Stimulated activated CD4-positive, alpha-beta T cell treated with anti-CD3 and anti-CD28 coated beads, Interleukin-15, amount 100 ng/mL, for 24 hours (primary cell): ENCODE results near the gene CTBP2.
"Not testable (repeated sequence)": the region's sequence is repeated elsewhere in the genome, so short reads cannot be mapped to it uniquely, and the experiment has no call there.

Source experiments
- DNase-seq: peaks from one replicate; pipeline ENCODE4 v3.0.0-alpha.2; 2020

CTBP2 gene

GRCh38 chr10:125082471-125082870 lies 77.9 kb downstream of the CTBP2 start:
- DNase-seq = not testable (repeated sequence)

DNA sequence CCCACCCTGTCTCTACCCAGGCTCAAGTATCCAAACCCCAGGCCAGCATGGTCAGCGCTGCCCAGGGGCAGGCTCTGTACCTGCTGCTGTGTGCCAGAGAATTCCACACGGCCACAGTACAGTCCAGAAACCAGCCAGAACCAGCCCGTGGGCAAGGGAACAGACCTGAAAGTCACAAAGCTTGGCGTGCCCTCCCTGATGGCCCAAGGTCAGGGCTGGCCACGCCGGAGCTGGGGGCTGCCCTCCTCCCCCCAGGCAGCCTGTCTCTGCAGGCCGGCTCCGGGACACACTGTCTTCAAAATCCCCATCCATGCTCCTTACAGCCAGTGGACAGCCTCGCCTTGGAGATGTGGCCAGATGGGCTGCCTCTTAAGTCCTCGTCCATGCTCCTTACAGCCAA lies 78.4 kb downstream of the CTBP2 start:
- DNase-seq = no peak

DNA sequence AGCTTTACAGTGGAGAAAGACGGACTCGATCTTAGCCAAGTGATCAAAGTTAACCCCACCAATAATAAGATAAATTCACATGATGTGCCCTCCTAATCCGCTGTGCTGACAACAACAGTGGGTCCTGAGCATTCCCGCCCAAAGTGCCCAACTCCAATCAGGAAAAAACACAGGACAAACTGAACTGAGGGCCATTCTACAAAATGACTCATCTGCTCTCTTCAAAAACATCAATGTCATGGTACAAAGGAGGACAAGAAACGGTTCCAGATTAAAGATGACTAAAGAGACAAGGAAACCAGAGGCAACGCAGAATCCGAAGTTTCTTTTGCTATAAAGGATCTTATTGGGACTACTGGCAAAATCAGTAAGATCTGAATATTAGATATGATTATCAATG lies 79.4 kb downstream of the CTBP2 start:
- DNase-seq = no peak

DNA sequence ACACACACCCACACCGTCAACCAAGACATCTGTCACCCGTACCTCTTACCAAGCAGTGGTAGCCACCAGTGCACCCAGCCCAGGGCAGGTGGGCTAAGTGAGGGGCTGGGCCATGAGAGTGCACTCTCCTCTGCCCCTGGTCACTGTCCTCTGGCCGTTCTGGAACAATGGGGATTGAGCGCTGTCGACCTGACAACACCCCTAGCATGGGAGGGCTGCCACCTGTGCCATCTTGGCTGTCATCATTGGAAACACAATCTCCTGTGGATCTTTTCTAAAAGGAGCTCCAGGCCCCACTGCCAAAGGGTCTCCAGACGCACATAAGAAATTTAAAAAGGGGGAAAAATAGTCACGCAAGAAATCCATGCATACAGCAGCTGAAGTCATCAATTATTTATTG lies 80.1 kb downstream of the CTBP2 start:
- no peak for DNase-seq

- no peak for DNase-seq
These were observed 81.2 kb downstream of the CTBP2 start for GRCh38 chr10:125079091-125079600.

DNA sequence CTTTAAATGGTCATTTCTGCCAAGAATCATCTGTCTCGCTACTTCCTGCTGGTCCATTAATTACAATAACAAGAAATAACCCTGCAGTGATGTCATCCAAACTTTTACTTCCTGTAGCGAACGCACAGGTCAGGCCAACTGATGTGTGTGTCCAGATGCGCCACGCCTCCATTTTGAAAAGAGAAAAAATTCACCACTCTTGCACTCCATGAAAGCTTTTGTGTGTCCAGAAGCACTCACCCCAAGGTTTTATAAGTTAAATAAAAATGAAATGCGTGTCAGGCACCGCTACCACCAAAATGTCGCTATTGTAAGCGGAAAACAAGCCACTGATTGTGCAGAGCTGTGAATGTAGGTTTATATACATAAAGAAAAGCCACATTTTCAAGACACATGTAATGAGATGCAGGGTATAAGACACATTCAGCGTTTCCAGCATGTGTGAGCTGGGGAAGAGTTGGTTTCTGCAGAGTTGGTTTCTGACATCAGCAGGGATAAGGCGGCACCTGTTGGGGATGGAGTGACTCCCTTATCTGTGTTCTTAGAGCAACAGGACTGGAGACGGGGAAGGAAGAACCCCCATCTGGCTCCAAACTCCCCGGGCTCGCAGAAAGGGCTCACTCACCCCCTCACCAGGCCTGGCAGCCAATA lies 83.3 kb downstream of the CTBP2 start:
- no peak for DNase-seq

GRCh38 chr10:125076121-125076825 lies 84.1 kb downstream of the CTBP2 start:
- no peak for DNase-seq

DNA sequence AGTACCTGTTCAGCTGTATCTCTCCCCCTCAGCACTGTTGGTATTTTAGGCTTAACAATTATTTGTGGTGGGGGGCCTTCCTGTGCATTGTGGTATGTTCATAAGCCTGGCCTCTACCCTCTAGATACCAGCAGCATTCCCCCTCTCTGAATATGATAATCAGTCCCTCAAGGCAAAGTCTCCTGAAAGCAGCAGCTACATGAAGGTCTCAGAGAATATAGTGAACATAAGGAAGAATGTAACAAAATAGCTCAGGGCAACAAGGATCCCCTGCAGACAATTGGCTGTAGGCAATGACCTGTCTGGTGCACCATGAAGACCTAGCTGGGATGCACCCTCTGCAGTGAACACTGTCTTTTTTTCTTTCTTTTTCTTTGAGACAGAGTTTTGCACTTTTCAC lies 86.4 kb downstream of the CTBP2 start:
- no peak for DNase-seq

GRCh38 chr10:125072794-125073193 lies 87.6 kb downstream of the CTBP2 start:
- no peak for DNase-seq

DNA sequence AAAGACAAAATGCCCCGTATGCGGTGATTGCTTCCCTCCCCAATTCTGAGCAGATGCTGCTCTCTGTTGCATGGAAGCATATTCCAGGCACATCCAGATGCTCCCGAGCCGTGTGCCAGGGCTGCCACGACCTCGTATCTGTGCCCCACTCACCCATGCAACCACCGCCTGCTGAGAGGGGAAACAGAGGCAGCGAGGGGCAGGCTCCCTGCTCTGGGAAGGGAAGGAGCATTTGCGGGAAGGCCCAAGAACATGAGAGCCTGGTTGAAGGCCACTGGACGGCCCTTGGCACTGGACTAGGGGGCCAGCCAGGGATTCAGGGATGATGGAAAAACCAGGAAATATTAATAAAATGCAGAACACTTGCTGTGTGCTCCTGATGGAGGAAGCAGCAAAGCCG lies 89.4 kb downstream of the CTBP2 start:
- DNase-seq = no peak

DNA sequence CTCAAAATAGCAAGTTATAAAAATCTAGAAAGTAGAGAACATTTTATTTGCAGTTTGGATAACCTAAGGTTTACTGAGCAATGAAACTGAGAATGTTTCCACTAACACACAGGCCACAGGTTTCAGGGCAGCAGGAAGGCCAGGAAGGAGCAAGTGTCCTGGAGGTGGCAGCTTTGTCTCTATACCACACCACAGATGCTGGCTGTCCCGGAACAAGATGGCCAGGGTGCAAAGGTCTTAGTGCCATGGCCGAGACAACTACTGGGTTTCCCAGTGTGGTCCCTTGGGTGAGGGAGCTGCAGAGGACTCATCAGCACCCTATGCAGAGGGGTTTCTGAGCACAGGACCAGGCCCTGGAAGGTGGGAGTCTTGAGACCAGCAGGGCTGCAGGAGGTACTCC lies 92.0 kb downstream of the CTBP2 start:
- no peak for DNase-seq

- no peak for DNase-seq
These were observed 92.6 kb downstream of the CTBP2 start for GRCh38 chr10:125067764-125068163.

DNA sequence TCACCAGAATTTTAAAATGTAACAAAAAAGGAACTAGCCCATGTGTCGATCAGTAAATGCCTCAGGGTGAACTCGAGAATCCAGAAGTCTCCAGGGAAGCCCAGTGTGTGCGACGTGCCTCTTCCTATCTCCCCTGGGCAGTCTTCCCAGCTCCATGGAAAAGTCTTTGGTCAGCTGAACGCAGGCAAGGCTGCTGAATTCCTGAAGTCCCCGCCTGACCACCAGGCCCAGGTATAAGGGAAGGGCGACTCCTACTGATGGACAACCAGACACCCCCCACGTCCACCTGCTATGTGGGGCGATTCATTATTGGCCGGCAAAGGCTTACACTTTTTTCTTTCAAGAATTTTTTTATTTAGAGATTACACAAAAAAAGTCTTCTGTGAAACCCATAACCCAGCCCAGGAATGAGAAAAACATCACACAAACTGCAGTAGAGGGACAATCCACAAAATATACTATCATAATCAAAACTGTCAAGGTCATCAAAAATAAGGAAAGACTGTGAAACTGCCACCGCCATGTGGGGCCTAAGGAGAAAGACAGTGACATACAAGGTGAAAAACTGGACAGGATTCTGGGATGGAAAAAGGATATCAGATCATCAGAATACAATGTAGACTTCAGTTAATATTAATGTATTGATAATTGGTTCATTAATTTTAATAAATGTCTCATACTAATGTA lies 93.5 kb downstream of the CTBP2 start:
- no peak for DNase-seq

GRCh38 chr10:125064681-125065492 lies 95.5 kb downstream of the CTBP2 start:
- DNase-seq = peak; percentile 32

- no peak for DNase-seq
These were observed 97.0 kb downstream of the CTBP2 start for GRCh38 chr10:125063256-125063925.

GRCh38 chr10:125062914-125063230 lies 97.5 kb downstream of the CTBP2 start:
- no peak for DNase-seq

DNA sequence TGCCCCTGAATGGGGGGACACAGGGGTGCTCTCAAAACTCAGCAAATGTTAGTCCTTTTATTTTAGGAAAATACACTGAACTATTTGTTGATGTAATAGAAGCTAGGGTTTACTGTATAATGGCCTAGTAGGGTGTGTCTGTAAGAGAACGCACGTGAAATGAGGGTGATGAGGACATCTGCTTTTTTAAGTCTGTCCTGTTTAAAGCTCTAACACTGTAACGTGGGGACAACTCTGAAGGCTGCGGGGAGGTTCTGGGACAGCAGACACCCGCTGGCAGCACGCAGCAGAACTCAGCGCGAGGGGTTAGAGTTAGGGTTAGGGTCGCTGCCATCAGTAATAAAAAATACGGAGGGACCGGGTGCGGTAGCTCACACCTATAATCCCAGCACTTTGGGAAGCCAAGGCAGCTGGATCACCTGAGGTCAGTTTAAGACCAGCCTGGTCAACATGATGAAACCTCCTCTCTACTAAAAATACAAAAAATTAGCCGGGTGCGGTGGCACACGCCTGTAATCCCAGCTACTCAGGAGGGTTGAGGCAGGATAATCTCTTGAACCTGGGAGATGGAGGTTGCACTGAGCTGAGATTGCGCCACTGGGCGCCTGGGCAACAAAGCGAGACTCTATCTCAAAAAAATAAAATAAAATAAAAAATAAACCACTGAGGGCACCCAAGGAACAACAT lies 98.0 kb downstream of the CTBP2 start:
- no peak for DNase-seq

DNA sequence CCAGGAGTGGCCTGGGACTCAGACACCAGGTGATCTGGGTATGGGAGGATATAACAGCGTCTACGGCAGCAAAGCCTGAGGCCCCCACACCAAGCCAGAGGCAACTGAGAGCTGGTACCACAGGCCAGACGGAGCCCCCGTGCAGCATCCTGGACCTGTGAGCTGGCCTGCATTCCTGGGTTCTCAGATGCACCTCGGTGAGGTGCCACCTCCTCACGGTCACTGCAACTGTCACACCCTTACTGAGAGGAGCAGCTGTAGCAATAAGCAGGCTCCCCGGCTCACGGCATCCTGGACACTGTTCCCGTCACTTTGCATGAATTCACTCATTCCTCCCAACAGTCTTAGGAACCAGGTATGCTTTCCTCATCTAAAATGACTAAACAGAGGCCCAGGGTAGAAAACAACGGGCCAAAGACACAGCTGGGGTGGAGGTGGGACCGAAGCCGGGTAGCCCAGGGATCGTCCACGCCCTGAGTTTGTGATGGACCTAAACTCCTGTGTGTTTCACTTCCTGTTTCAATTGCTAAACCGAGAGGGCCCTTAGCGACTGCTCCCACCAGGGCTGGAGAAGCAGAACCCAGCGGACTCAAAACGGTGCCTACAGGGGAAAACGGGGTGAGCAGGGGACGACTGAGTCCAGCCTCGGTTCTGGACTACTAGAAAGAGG lies 98.7 kb downstream of the CTBP2 start:
- no peak for DNase-seq

DNA sequence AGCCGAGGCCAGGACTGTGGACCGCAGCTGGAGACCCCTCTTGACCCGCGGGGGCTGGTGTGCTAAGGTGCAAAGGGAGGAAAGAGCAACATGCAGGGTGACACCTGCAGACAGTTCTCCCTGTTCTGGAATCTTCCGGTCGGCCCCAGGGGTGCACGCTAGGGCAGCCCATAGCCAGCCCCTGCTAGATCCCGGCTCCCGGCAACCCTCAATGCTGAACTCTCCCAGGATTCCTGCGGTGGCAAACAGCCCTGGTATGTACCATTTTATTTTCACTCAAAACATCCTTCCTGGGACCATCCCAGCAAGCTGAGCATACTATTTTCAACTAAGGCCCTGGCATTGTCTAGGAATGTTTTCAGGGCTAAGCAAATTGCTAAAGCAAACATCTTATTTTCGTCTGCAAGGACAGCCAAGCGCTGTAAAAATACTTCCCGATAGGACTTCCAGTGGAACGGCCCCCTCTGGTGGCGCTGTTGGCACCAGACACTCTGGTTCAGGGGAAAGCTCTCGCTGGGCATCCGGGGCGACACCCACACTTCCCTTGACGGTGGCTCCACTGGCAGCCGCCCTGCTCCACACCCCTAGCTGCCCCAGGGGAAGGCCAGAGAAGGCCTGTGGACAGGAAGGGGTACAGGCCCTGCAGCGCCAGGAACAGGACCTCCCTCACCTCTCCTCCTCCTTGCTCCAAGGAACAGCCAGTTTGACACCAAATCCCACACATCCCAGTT lies 99.4 kb downstream of the CTBP2 start:
- DNase-seq = peak; percentile 70

DNA sequence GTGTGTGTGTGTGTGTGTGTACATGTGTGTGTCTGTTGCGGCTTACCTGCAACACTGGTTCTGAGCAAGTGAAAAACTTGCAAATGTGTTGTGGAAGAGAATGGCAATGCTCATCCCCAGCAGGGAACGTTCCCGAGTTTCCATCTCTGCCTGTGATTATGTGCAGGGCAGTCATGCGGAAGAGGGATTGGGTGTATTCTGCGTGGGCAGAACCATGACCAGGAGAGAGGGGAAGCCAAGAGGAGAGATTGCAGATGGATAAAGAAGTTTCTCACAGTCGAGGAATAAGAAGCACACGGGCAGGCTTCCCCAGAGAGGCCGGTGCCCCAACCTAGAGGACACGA lies 99.9 kb downstream of the CTBP2 start:
- DNase-seq = no peak

DNA sequence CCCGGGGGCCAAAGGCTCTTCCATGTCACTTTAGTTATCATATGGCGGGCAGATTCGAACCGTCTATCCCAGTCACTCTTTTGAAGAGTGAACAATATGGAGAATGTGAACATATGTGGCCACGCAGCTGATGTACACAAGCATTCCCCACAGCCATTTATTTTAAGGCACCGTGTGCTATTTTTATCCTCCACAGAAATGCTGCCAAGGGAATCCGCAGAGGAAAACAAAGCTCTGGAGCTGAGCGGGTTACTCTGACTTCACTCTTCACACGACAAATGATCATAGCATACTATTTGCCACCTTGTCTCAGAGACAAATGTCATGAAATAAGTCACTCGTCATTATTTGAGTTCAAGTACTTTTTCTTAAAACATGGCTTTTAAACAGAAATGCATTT lies 100.3 kb downstream of the CTBP2 start:
- DNase-seq = no peak
